Activated CD8-positive, alpha-beta memory T cell treated with anti-CD3 and anti-CD28 coated beads, Interleukin-2, amount 10 ng/mL, durations not matched to agents 7 days and 5 days (primary cell): ENCODE results near the gene UBA6. TPM values are rescaled to one million over a fixed set of nuclear protein-coding genes. Genes with fewer than 3 reads are reported as not detected.
"Not testable (repeated sequence)": the region's sequence is repeated elsewhere in the genome, so short reads cannot be mapped to it uniquely, and the experiment has no call there.

Experiments
- ATAC-seq: fragments of 150-1000 bp; cut with Tn5 transposase; one replicate; pipeline ENCODE4 v1.10.0; 2021; ENCODE audit warnings: moderate library complexity
- CTCF ChIA-PET: fragments of 350-600 bp; sonication (Branson Sonifier 250); formaldehyde crosslinking; loops from one replicate; lab custom pipeline; 2021; ENCODE audit warnings: antibody characterized with exemption; lab: Charles Lee
- DNase-seq: peaks from one replicate; pipeline ENCODE4 v3.0.0-alpha.2; 2020
- H3K27ac Mint-ChIP-seq: one replicate; pipeline ENCODE4 v1.8.0; 2021; ENCODE audit warnings: mild to moderate bottlenecking, mixed read lengths
- H3K27me3 Mint-ChIP-seq: one replicate; pipeline ENCODE4 v1.8.0; 2021; ENCODE audit warnings: mixed read lengths
- H3K36me3 Mint-ChIP-seq: one replicate; pipeline ENCODE4 v1.8.0; 2021; ENCODE audit warnings: mild to moderate bottlenecking, mixed read lengths
- H3K4me1 Mint-ChIP-seq: one replicate; pipeline ENCODE4 v1.8.0; 2021; ENCODE audit warnings: mixed read lengths
- H3K4me3 Mint-ChIP-seq: one replicate; pipeline ENCODE4 v1.8.0; 2021; ENCODE audit warnings: mild to moderate bottlenecking, moderate library complexity, mixed read lengths
- H3K9me3 Mint-ChIP-seq: one replicate; pipeline ENCODE4 v1.8.0; 2022; ENCODE audit warnings: low read depth, mixed read lengths
- total RNA-seq, 2 experiments: library from RNA; stranded (reverse); gene quantifications; one replicate each; pipeline ENCODE4 v1.2.3, GENCODE V29; 2021

UBA6 gene
- total RNA-seq, result 10 to 100 TPM; 88.2 to 91.2 TPM

DNA sequence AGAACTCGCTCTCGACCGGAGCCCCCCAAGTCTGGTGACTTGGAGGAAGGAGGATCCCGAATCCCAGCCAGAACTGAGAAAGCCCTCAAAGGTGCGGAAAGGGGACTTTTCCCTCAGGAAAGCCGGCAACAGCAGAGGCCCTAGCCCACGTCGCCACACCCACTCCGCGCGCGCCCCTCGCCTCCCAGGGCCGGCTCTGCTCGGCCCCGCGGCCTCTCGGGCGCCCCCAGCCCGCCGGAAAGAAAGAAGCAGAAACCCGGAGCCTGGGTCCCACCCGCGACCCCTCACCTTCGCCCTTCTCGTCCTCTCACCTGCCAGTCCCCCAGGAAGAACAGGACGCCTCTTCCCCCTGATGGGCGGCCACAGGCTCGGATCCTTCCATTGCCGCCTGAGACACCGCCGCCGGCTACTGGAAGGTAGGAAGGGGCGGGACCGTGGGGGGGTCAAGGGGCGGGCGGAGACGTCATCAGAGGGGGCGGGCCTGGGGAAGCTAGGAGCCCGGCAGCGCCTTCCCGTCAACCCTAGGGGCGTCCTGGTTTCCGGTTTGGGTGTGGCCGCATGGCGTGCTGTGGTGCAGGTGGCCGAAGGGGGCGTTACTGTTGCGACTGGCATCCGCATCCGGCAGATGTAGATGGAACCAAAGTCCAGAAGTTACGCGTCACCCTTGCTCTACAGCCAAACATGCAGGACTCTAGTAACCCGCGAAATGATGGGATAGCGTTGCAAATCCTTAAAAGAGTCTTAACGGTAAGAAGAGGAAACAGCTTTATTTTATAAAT, at the start of gene UBA6:
Gene UBA6 (minus strand): TSS at position 418 of the 779 bp plus-strand sequence. CDS start 36 bp downstream, at position 382.
- DNase-seq, result peak; percentile 98
- CTCF ChIA-PET, result interaction anchor here (1.0 to 2.5 kb wide), 11 partner anchors 10 to 157 kb away, joined by 3 to 8 read pairs (median 4); partner anchors contain the start of genes CENPC and STAP1
- Mint-ChIP-seq H3K4me1 (peaks cover 59% of the 10 kb centered on the region), H3K9me3 (peaks cover 8% of the 10 kb centered on the region), H3K4me3 (peak within 1 kb of the TSS; percentile 80), H3K27me3 (no peaks in the 10 kb centered on the region), H3K36me3 (peaks cover 52% of the 10 kb centered on the region), H3K27ac (peak within 1 kb of the TSS; percentile 95)
- ATAC-seq, result peak; percentile 95

DNA sequence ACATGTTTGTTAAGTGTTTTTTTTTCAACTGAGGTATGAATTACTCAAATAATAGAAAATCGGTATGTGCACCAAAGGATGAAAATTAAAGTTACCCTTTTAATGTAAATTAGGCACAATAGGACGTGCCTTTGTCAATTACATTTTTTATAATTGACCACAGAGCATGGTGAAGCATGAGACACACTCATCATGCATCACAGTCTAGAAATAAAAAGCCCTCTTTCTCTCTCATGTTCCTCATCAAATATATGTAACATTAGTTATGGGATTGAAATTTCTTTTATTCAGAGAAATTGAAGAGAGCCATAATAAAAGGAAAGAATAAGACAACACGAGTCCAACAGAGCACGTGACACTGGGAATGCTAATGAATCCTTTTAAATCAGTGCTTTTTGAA, 49.7 kb upstream of the UBA6 start:
- H3K4me3 Mint-ChIP-seq, result no peak overlapping the region
- peaks cover 1% of the 10 kb centered on the region for H3K4me1 Mint-ChIP-seq
- CTCF ChIA-PET, result interaction anchor here (1.3 kb wide), 1 partner anchor 9 kb away, joined by 3 read pairs; no protein-coding TSS in a partner anchor
- H3K36me3 Mint-ChIP-seq, result no peaks in the 10 kb centered on the region
- no peak overlapping the region for H3K27ac Mint-ChIP-seq
- no peaks in the 10 kb centered on the region for H3K9me3 Mint-ChIP-seq
- ATAC-seq (no peak), DNase-seq (no peak)
- H3K27me3 Mint-ChIP-seq, result no peaks in the 10 kb centered on the region

DNA sequence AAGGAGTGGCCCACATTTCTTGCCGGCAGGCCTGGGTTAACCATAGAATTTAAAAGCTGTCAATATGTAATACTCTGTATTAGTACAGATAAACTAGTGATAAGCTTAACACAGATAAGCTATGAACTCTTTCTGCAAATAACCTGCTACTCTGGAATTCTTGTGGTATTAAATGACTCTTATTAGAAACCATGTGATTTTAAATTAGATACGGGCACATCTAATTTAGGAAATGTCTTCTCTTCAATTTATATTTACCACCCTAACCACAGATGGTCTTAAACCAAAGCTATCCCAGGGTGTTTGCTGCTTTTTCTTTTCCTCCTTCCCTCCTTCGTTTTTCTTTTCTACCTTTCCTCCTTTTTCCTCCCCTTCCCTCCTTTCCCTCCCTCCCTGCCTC, 48.3 kb upstream of the UBA6 start:
- no peak for ATAC-seq
- Mint-ChIP-seq H3K9me3 (no peaks in the 10 kb centered on the region), H3K27me3 (no peaks in the 10 kb centered on the region), H3K27ac (no peak overlapping the region), H3K4me1 (peaks cover 1% of the 10 kb centered on the region), H3K36me3 (no peaks in the 10 kb centered on the region), H3K4me3 (no peak overlapping the region)
- DNase-seq, result no peak
- CTCF ChIA-PET, result interaction anchor here (1.3 kb wide), 1 partner anchor 16 kb away, joined by 4 read pairs; no protein-coding TSS in a partner anchor

DNA sequence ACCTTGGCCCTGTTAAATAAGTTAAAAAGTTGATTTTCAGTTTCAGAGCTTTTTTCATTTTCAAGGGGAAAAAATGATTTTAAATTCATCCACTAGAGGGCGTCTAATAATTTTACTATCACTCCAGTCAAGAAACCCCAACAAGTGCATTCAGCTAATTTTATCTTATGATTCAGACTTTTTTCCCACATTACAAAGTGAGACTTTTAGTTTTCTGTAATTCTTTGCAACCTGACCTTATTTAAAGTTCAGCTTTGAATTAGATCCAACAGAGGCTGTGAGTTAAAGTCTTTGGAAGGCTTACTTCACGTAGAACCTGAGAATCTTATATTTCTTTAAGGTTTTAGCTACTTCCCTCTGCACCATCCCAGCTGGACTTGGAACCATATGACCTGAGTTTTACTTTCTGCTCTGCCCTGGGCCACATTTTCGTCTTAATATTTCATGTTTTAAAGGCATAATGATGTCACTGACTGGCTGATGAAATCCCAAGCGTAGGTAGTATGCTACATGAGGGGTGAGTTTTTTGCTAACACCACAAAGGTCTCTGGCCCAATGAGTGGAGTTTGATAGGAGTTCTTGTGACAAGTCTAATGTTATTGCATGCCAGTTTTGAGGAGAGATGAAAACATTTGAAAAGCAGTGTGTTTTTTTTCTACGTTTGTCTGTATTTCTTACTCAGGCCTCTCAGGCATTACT, 46.0 kb upstream of the UBA6 start:
- Mint-ChIP-seq H3K4me3 (no peak overlapping the region), H3K9me3 (no peaks in the 10 kb centered on the region), H3K4me1 (peaks cover 5% of the 10 kb centered on the region), H3K27ac (no peak overlapping the region), H3K36me3 (peaks cover 3% of the 10 kb centered on the region), H3K27me3 (no peaks in the 10 kb centered on the region)
- no peak for DNase-seq
- CTCF ChIA-PET, result interaction anchor here (0.6 to 1.8 kb wide), 12 partner anchors 10 to 200 kb away, joined by 3 to 8 read pairs (median 4); partner anchors contain the start of gene UBA6
- peak; percentile 20 for ATAC-seq

DNA sequence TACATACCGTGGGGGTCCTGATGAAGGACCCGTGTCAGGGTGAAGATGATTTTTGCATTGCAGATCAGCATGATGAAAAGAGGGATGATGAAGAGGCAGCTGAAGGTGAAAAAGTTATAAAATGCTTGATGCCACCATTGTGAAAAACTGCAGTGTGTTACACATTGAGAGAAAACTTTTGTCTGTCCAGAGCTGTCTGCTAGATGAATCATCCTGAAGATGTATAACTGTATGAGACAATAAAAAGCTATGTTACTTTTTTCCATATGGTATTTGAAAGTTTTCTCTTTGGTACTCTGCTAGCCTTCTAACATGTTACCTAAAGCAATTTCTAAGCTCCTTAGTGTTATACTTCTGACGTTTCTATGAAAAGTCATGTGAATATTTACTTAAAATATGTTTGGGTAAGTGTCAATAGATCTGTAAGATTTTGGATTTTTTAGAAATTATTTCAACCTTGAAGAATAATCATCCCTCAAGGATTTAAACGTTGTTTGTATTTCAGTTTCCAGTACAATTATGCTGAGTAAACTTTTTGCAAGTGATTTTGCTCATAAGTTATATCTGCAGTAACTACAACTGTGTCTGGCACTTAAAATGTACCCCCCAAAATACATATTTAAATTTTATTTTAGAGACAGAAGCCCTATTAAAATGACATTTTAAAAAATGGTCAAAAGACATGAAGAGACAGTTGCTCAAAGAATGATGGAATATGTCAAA, 43.8 kb upstream of the UBA6 start:
- H3K4me3 Mint-ChIP-seq, result no peak overlapping the region
- ATAC-seq (no peak), DNase-seq (no peak)
- peaks cover 5% of the 10 kb centered on the region for H3K4me1 Mint-ChIP-seq
- no peaks in the 10 kb centered on the region for H3K9me3 Mint-ChIP-seq
- CTCF ChIA-PET, result interaction anchor here (2.1 kb wide), 1 partner anchor 21 kb away, joined by 5 read pairs; no protein-coding TSS in a partner anchor
- H3K27ac Mint-ChIP-seq, result no peak overlapping the region
- peaks cover 6% of the 10 kb centered on the region for H3K36me3 Mint-ChIP-seq
- H3K27me3 Mint-ChIP-seq, result no peaks in the 10 kb centered on the region

DNA sequence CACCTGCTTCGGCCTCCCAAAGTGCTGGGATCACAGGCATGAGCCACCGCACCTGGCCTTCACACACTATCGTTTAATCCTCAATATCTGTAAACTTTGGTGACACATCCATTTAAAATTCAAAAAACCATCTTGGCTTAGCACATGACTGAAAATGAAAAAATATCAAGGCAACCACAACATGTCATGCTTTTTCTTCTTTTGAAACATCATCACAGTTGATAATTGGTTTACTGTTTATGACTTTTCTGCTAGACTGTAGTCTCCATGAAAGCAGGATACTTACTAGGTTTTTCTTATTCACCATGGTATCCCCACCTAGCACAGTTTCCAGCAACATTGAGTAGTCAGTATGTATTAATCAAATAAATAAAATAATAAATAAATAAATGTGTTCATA, 42.2 kb upstream of the UBA6 start:
- H3K4me1 Mint-ChIP-seq, result peaks cover 5% of the 10 kb centered on the region
- ATAC-seq (no peak), DNase-seq (no peak)
- CTCF ChIA-PET, result no interaction called here
- H3K27ac Mint-ChIP-seq, result no peak overlapping the region
- H3K27me3 Mint-ChIP-seq, result no peaks in the 10 kb centered on the region
- no peak overlapping the region for H3K4me3 Mint-ChIP-seq
- H3K9me3 Mint-ChIP-seq, result no peaks in the 10 kb centered on the region
- H3K36me3 Mint-ChIP-seq, result peaks cover 6% of the 10 kb centered on the region

DNA sequence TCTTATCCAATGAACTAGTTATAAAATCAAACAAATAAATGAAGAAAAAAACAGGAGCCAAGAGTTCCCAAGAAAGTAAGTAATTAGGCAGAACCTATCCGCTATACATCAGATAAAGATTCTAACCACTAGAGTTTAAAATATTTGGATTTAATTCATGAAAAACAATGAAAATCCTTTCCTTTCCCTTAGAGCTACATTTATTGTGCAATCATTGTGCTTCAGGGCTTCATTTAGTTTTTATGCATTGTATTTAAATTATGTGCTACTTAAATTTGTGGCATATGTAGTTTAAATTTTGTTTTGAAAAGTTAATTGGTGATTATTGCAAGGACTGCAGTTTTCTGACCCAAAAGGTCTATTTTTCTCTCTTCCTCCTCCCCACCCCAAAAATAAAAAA, 35.3 kb upstream of the UBA6 start:
- H3K9me3 Mint-ChIP-seq, result no peaks in the 10 kb centered on the region
- no peaks in the 10 kb centered on the region for H3K27me3 Mint-ChIP-seq
- CTCF ChIA-PET, result no interaction called here
- H3K36me3 Mint-ChIP-seq, result peaks cover 6% of the 10 kb centered on the region
- no peaks in the 10 kb centered on the region for H3K4me1 Mint-ChIP-seq
- DNase-seq, result no peak
- H3K27ac Mint-ChIP-seq, result no peak overlapping the region
- no peak overlapping the region for H3K4me3 Mint-ChIP-seq
- ATAC-seq, result no peak

DNA sequence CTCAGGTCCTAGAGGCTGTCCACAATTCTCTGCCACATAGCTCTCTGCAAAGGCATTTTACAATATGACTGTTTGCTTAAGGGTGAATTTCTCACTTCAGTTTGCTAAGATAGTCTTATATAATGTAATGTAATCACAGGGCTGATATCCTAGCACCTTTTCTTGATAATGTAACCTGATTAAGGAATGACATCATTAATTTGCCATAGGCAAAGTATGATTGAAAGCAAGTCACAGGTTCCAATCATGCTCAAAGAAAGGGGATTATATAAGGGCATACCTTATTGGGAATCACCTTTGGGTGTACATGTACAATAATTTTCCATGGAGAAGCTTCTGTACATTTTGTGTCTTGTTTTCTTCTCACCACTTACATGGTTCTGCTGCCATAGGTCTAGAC, 34.4 kb upstream of the UBA6 start:
- H3K36me3 Mint-ChIP-seq, result peaks cover 6% of the 10 kb centered on the region
- DNase-seq (no peak), ATAC-seq (no peak)
- no peaks in the 10 kb centered on the region for H3K27me3 Mint-ChIP-seq
- H3K4me3 Mint-ChIP-seq, result no peak overlapping the region
- H3K27ac Mint-ChIP-seq, result no peak overlapping the region
- no peaks in the 10 kb centered on the region for H3K4me1 Mint-ChIP-seq
- H3K9me3 Mint-ChIP-seq, result no peaks in the 10 kb centered on the region
- CTCF ChIA-PET, result interaction anchor here (1.4 kb wide), 1 partner anchor 11 kb away, joined by 5 read pairs; no protein-coding TSS in a partner anchor

DNA sequence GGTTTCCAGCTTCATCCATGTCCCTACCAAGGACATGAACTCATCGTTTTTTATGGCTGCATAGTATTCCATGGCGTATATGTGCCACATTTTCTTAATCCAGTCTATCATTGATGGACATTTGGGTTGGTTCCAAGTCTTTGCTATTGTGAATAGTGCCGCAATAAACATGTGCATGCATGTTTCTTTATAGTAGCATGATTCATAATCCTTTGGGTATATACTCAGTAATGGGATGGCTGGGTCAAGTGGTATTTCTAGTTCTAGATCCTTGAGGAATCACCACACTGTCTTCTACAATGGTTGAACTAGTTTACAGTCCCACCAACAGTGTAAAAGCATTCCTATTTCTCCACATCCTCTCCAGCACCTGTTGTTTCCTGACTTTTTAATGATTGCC, 29.6 kb upstream of the UBA6 start:
- H3K4me1 Mint-ChIP-seq, H3K27me3 Mint-ChIP-seq, DNase-seq, H3K9me3 Mint-ChIP-seq, CTCF ChIA-PET, ATAC-seq, H3K4me3 Mint-ChIP-seq, H3K27ac Mint-ChIP-seq: not testable (repeated sequence)
- peaks cover 26% of the 10 kb centered on the region for H3K36me3 Mint-ChIP-seq

DNA sequence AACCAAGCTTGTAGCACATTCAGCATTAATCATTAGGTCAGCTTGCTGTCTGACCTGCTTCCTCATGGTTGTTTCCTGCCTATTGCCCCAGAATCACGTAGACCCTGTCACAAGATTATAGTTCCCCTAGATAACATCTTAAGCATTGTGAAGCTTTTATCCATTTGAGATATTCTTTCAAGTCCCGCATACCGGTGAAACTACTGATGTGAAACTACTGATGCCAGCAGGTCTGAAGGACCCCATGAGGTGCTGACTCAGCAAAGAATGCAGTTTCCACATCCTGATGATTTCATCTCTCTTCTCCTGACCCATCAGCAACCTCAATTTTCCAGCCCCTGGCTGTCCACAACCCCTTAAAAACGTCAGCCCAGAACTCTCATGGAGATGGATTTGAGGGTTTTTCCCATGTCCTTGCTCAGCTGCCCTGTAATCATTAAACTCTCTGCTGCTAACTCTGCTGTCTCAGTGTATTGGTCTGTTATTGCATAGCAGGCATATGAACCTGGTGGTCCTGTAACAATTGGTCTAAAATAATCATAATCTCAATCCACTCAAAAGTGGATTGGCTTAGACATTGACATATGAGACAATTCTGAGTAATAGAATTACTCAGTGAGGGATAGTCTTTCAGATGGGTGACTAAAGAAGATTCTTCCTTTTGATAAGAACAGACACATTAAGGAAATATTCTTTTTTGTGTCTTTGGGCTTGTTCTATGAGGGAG, 26.3 kb upstream of the UBA6 start:
- peaks cover 10% of the 10 kb centered on the region for H3K9me3 Mint-ChIP-seq
- ATAC-seq, result no peak
- H3K27me3 Mint-ChIP-seq, result no peaks in the 10 kb centered on the region
- peak overlapping the region; percentile 6 for H3K27ac Mint-ChIP-seq
- H3K4me1 Mint-ChIP-seq, result peaks cover 9% of the 10 kb centered on the region
- H3K4me3 Mint-ChIP-seq, result no peak overlapping the region
- CTCF ChIA-PET, result interaction anchor here (0.6 kb wide), 1 partner anchor 375 kb away, joined by 4 read pairs; no protein-coding TSS in a partner anchor
- no peak for DNase-seq
- peaks cover 29% of the 10 kb centered on the region for H3K36me3 Mint-ChIP-seq

DNA sequence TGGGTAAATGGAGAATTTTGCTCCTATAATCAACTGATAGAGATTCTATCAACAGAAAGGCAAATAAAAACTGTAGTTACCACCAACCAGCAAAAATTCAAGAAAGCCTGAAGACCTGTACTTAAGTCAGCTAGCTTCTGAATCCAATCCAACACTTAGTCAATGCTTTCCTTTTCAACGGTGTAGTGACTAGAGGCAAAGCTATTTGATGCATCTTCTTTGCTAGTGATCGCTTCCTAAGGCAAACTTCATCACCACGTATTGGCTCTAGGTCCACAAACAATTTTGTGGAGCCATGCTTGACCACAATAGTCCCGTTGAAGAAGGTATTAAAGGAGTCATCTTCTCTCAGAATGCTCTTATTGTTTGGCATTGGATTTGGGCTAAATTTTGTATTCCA, 25.0 kb upstream of the UBA6 start:
- peaks cover 35% of the 10 kb centered on the region for H3K36me3 Mint-ChIP-seq
- CTCF ChIA-PET, result no interaction called here

DNA sequence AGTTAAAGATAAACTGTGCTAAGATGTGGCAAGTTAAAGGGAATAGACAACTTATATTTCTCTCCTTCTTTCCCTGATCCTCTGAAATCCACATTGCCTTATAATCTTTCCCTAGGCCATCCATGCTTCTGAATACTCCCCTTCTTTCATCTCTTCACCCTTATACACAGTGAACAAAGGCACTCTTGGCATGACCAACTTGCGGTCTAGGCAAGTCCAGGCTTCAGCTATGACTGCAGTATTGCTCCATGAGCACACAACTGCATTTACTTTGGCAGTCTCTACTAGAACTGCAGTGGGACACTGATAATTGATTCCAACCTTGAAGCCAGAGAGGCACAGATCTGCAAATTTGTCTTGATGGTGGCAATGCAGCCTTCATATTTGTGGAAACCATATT, 24.2 kb upstream of the UBA6 start:
- no peak for ATAC-seq
- no peak for DNase-seq
- peaks cover 10% of the 10 kb centered on the region for H3K9me3 Mint-ChIP-seq
- H3K36me3 Mint-ChIP-seq, result peaks cover 44% of the 10 kb centered on the region
- no peaks in the 10 kb centered on the region for H3K27me3 Mint-ChIP-seq
- no peak overlapping the region for H3K4me3 Mint-ChIP-seq
- peaks cover 13% of the 10 kb centered on the region for H3K4me1 Mint-ChIP-seq
- CTCF ChIA-PET, result no interaction called here
- no peak overlapping the region for H3K27ac Mint-ChIP-seq

More for the DNA sequence above, 25.0 kb upstream of the UBA6 start:
- Mint-ChIP-seq H3K4me3 (no peak overlapping the region), H3K4me1 (peaks cover 13% of the 10 kb centered on the region), H3K9me3 (peaks cover 10% of the 10 kb centered on the region), H3K27ac (no peak overlapping the region), H3K27me3 (no peaks in the 10 kb centered on the region)
- DNase-seq, result no peak
- no peak for ATAC-seq
